Retina (tissue), 1 donor: ENCODE results near the gene CGAS.
"Not testable (repeated sequence)": the region's sequence is repeated elsewhere in the genome, so short reads cannot be mapped to it uniquely, and the experiment has no call there.

Experiments
- DNase-seq: peaks from one replicate; pipeline ENCODE4 v3.0.0-alpha.2; 2016

Gene CGAS

GRCh38 chr6:73394577-73395354 is 57.3 kb downstream of the CGAS start, which contains the start of gene DDX43:
Gene DDX43, plus strand, starts transcription at chr6:73394828. Its CDS starts 78 bp downstream, at chr6:73394906.
- peak; percentile 4 for DNase-seq

GRCh38 chr6:73393278-73393677 is 58.8 kb downstream of the CGAS start:
- DNase-seq = no peak

- DNase-seq = not testable (repeated sequence)
Observed at GRCh38 chr6:73392188-73392587, 59.9 kb downstream of the CGAS start.

GRCh38 chr6:73391675-73392074 is 60.4 kb downstream of the CGAS start:
- DNase-seq = no peak

- DNase-seq = no peak
Observed at GRCh38 chr6:73389854-73390253, 62.2 kb downstream of the CGAS start.

GRCh38 chr6:73388800-73389512 is 63.1 kb downstream of the CGAS start:
- DNase-seq = peak; percentile 82

GRCh38 chr6:73388433-73388799 is 63.7 kb downstream of the CGAS start:
- no peak for DNase-seq

- DNase-seq = no peak
Observed at GRCh38 chr6:73382462-73383113, 69.5 kb downstream of the CGAS start.

GRCh38 chr6:73381531-73381930 is 70.6 kb downstream of the CGAS start:
- not testable (repeated sequence) for DNase-seq

GRCh38 chr6:73377225-73377624 is 74.9 kb downstream of the CGAS start:
- DNase-seq = no peak

GRCh38 chr6:73375216-73375615 is 76.9 kb downstream of the CGAS start:
- DNase-seq = no peak
